ENCODE data around the gene VKORC1L1. TPM values are rescaled to one million over a fixed set of nuclear protein-coding genes. Genes with fewer than 3 reads are reported as not detected.

VKORC1L1 gene
- total RNA-seq, 1 experiment from 2014 or later, result 29.4 TPM

DNA sequence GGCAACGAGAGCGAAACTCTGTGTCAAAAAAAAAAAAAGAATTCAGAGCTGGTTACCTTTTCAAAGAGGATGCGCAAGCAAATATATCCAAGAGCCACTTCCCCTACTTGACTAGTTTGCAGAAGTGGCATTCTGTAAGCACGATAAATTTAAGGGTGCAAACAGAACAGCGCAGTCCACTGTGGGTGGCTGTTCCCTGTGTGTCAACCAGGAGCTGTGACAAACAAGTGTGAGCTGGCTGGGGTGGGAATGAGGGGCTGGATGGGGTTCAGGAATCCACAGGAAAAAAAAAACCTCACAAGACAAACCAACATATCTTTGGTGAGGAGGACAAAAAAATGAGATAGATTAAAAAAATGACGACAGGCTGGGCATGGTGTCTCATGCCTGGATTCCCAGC, 93.3 kb downstream of the VKORC1L1 start:
- Histone ChIP-seq H3K4me1 (ENCODE audit: insufficient read depth, low read length) (no peaks in the 10 kb centered on the region), H2BK120ac (ENCODE audit: low read depth, low read length, poor library complexity, severe bottlenecking) (no peak overlapping the region), H3K23me2 (ENCODE audit: insufficient read length, low read depth, low read length, poor library complexity, severe bottlenecking) (no peaks in the 10 kb centered on the region), H4K8ac (replicated peaks; ENCODE audit: insufficient read length, low read depth, low read length) (no peak overlapping the region), H3K27me3 (ENCODE audit: insufficient read depth, low read length) (no peaks in the 10 kb centered on the region), H2BK15ac (ENCODE audit: low read depth, low read length) (no peak overlapping the region), H3K23ac (ENCODE audit: insufficient read length, low read depth, low read length) (no peak overlapping the region), H3K79me1 (ENCODE audit: insufficient read depth, low read depth, low read length, poor library complexity, severe bottlenecking) (no peaks in the 10 kb centered on the region), H2BK12ac (ENCODE audit: insufficient read length, low read depth, low read length) (no peak overlapping the region), H3K79me2 (ENCODE audit: insufficient read depth, low read length) (no peaks in the 10 kb centered on the region), H2AK5ac (ENCODE audit: insufficient read length, low read length) (no peak overlapping the region), H3K27ac (ENCODE audit: insufficient read length, low read depth, low read length) (no peak overlapping the region), H3K18ac (ENCODE audit: insufficient read length, low read depth, low read length) (no peak overlapping the region), H4K91ac (ENCODE audit: insufficient read length, low read depth, low read length) (no peak overlapping the region), H3K9me3 (ENCODE audit: control insufficient read depth, low read depth, low read length) (no peaks in the 10 kb centered on the region), H2AFZ (ENCODE audit: low read length) (no peak overlapping the region), H3K9ac (ENCODE audit: extremely low read depth, insufficient read length, low read length) (no peak overlapping the region), H3T11ph (ENCODE audit: low read length) (no peak overlapping the region), H3K56ac (ENCODE audit: insufficient read length, low read depth, low read length) (no peak overlapping the region), H3K4ac (ENCODE audit: low read depth, low read length) (no peak overlapping the region), H3K14ac (ENCODE audit: insufficient read depth, low read length) (no peak overlapping the region), H3K4me2 (ENCODE audit: insufficient read depth, insufficient read length, low read length) (no peak overlapping the region), H4K20me1 (ENCODE audit: control insufficient read depth, insufficient read depth, insufficient read length) (no peaks in the 10 kb centered on the region), H2BK20ac (ENCODE audit: low read depth, low read length, poor library complexity, severe bottlenecking) (no peak overlapping the region), H4K5ac (ENCODE audit: insufficient read length, low read depth, low read length) (no peak overlapping the region), H2BK5ac (ENCODE audit: insufficient read length, low read length) (no peak overlapping the region)
- DNase-seq, result no peak
- Mint-ChIP-seq H3K4me3 (no peak overlapping the region), H3K27me3 (ENCODE audit: low read depth) (no peaks in the 10 kb centered on the region), H3K27ac (no peak overlapping the region; a peak in 2 of 7 replicates), H3K36me3 (ENCODE audit: insufficient read depth in 1 of 3, low read depth in 3 of 3) (peaks cover 42 to 96% (median 74%) of the 10 kb centered on the region in 3 experiments; a peak in 6 of 7 replicates), H3K4me1 (no peaks in the 10 kb centered on the region), H3K9me3 (no peaks in the 10 kb centered on the region)
- TF ChIP-seq CTCF (conservative IDR thresholded peaks at IDR 0.05), result no peak
- no CpG with 5 or more reads among the region's 6 CpGs for WGBS (ENCODE audit: extremely low coverage, insufficient read length, low lambda C conversion rate)

All from H9 (cell line).